ENCODE data around the gene USP12.

DNA sequence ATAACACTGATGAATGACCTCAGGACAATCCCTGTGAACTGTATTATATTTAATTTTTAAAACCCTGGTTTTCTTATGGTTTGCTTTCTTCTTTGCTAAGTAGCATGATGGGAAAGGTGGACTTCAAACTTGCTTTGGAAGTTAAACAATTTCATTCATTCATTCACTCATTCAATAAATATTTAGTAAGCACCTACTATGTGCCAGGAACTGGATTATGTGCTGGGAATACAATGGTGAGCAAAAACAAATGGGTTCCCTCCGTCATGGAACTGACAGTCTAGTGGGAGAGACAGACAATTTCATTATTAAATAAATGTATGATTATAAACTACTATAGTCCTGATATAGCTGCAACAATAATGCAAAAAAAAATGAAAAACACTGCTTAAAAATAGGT is 70.3 kb downstream of the USP12 start:
- no peak for TF ChIP-seq POLR2A (IDR thresholded peaks at IDR 0.05)
- no peak for TF ChIP-seq POLR2AphosphoS5 (IDR thresholded peaks at IDR 0.05)
